RPMI8226 (cell line): Measurements from ENCODE around the gene KIF20B.
"Not testable (repeated sequence)": the region's sequence is repeated elsewhere in the genome, so short reads cannot be mapped to it uniquely, and the experiment has no call there.

Experiments
- DNase-seq: peaks from one replicate; pipeline ENCODE4 v3.0.0-alpha.2; 2015

Gene KIF20B

GRCh38 chr10:89789188-89789877, 87.9 kb downstream of the KIF20B start:
- no peak for DNase-seq

GRCh38 chr10:89792187-89792586, 90.8 kb downstream of the KIF20B start:
- no peak for DNase-seq

GRCh38 chr10:89793649-89794254, 92.4 kb downstream of the KIF20B start:
- peak; percentile 62 for DNase-seq

- peak; percentile 8 for DNase-seq
Observed at GRCh38 chr10:89795840-89796239, 94.5 kb downstream of the KIF20B start.

- DNase-seq, result no peak
Observed at GRCh38 chr10:89798092-89798491, 96.7 kb downstream of the KIF20B start.

- no peak for DNase-seq
Observed at GRCh38 chr10:89799573-89799972, 98.2 kb downstream of the KIF20B start.

- DNase-seq, result no peak
Observed at GRCh38 chr10:89805599-89806013, 104.2 kb downstream of the KIF20B start.

- DNase-seq, result no peak
Observed at GRCh38 chr10:89808842-89809241, 107.5 kb downstream of the KIF20B start.

GRCh38 chr10:89809766-89810165, 108.4 kb downstream of the KIF20B start:
- DNase-seq, result no peak

- DNase-seq, result no peak
Observed at GRCh38 chr10:89810908-89811525, 109.6 kb downstream of the KIF20B start.

- no peak for DNase-seq
Observed at GRCh38 chr10:89813546-89813945, 112.2 kb downstream of the KIF20B start.

- DNase-seq, result no peak
Observed at GRCh38 chr10:89814278-89814677, 112.9 kb downstream of the KIF20B start.

- no peak for DNase-seq
Observed at GRCh38 chr10:89815049-89815853, 113.9 kb downstream of the KIF20B start.

- not testable (repeated sequence) for DNase-seq
Observed at GRCh38 chr10:89819008-89819407, 117.6 kb downstream of the KIF20B start.
